ENCODE data around the gene CEACAM21.

The CEACAM21 gene
- total RNA-seq = 10.0 to 26.6 (median 18.5) reads per million in 3 experiments

GRCh38 chr19:41575998-41576397, at the start of gene CEACAM21:
Gene CEACAM21 (plus strand): TSS chr19:41576166. CDS start chr19:41576275, 109 bp downstream.
- peak; percentile 32 for DNase-seq

DNA sequence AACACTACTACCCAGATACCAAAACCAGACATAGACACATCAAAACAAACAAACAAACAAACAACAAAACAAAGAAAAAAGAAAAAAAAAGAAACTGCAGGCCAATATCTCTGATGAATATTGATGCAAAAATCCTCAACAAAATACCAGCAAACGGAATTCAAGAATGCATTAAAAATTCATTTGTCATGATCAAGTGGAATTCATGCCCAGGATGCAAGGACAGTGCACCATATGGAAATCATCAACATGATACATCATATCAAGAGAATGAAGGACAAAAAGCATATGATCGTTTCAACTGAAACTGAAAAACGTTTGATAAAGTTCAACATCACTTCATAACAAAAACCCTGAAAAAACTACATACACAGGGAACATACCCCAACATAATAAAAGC, 48.9 kb upstream of the CEACAM21 start:
- no peak for DNase-seq

DNA sequence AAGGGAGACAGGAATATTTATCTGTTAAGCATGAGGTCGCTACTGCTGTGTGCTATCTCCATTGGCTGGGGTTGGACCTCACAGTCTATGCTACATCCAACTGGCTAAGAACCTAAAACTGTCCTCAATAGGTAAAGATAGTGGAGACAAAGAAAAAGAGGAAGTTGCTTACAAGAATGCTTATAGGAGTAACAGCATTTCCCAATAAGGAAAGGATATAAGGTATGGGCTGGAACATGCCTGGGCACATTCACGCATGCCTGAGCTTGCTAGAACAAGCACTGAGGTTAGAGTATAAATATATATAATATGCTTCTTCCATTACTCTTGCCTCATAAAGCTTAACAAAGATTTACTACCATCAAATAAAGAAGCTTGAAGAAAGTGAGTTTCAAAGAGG, 47.9 kb upstream of the CEACAM21 start:
- no peak for DNase-seq

- DNase-seq = no peak
Measured at GRCh38 chr19:41529484-41530183, 46.3 kb upstream of the CEACAM21 start.

DNA sequence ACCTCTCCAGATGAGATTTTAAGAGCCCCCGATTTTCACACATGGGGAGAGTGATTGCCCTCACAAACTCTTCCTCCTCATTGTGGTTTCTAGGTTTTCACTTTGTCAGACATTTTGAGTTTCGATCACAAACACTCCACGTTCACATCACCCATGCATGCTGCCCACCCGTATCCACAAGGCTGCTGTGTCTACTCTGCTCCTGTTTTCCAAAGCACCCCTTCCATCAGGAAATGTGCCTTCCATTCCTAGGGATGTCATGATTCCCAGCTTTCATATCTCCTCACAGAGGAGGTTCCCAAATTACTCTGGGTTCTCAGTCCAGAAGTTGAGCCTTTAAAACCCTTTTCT, 45.8 kb upstream of the CEACAM21 start:
- DNase-seq = no peak

DNA sequence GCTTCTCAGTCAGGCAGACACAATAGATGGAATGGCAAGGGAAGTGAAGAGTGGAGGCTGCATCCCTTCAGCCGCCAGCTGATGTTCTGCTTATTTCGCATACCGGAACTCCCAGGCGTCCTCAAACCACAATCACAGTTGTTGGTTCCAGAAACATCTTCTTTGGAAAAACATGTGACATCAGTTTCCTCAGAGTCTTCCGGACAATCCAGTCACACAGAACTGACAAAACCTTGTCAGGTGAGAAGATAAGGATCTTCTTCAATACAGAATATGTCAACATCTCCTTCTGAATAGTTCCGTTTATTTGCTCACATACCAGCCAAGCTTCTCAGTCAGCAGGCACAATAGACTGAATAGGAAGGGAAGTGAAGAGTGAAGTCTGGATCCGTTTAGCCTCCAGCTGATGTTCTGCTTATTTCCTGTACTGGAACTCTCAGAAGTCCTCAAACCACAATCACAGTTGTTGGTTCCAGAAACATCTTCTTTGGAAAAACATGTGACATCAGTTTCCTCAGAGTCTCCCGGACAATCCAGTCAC, 45.1 kb upstream of the CEACAM21 start:
- DNase-seq = peak; percentile 44

DNA sequence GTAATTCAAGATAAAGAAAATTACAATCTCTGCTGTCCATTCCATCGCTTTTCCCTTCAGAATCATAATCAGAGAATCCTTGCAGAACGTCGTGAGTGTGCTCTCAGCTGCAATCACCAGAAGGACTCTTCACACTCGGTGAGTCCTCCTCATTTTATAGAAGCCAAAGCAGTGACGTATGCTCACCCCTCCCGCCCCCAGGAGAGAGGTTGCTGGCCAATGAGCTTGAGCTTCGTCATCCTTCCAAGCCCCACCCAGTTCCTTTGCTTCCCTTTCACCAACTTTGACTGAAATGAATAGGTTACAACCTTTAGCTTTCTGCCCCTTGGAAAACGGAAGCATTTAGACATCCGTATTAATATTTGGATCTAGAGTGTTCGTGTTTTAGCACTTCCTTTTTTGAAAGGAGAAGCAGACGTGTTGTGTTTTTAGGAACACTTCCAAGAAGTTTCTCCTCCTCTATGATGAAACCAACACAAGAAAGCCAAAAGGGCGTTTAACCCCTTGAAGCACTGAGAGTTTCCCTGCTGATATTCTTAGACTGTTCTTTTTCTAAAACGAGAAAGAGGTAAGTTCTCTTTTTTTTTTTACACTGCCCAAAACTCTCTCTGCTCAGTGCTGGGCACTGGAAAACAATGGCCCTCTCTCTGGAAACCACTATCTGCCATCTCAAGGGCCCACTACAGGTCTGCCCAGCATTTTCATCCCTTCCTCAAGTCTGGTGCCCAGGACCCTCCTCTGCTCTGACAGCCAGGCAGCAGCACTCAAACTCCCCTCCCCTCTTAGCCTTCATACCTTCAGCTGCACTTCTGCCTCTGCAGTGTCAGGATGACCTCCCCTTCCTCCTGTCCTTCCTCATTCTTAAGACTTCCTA, 44.3 kb upstream of the CEACAM21 start:
- DNase-seq = peak; percentile 89

DNA sequence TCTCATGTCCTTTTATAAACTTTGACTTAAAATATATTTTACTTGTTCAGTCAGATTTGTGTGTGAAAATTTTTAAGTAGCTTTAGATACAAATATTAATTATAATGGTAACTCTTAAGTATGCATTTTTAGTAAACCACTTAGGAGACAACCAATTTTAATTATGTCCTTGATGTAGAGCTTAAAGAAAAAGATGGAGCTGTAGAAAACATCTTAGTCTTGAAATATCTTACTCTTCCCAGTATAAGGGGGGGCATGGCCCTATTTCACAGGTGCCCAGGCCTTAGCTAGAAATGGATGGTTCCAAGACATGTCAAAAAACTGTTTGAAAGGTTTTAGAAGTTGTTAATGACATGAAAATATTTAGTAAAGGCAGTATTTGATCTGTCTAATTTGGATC, 43.4 kb upstream of the CEACAM21 start:
- no peak for DNase-seq

DNA sequence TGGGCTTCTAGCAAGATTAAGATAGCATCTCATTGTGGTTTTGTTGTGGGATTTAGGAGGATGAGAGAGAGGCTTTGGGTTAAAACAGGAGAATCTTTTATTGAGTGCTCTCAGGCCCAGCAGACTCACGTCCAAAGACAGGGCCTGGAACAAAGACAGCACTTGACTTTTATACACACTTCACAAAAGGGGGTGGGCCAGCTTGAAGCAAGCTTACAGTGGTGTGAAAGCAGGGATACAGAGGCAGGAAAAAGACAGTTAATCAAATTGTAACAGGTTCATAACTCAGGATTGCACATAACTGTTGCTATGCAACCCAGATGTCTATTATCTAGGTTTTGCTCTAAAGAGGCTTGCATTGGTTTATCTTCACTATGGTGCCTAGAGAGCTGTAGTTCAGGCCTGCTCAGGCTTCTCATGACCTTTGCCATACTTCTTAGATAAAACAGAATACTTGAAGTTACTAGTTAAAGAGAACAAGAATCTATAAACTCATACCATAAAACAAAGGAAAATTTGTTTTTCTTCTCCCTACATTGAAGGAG, 42.2 kb upstream of the CEACAM21 start:
- no peak for DNase-seq

DNA sequence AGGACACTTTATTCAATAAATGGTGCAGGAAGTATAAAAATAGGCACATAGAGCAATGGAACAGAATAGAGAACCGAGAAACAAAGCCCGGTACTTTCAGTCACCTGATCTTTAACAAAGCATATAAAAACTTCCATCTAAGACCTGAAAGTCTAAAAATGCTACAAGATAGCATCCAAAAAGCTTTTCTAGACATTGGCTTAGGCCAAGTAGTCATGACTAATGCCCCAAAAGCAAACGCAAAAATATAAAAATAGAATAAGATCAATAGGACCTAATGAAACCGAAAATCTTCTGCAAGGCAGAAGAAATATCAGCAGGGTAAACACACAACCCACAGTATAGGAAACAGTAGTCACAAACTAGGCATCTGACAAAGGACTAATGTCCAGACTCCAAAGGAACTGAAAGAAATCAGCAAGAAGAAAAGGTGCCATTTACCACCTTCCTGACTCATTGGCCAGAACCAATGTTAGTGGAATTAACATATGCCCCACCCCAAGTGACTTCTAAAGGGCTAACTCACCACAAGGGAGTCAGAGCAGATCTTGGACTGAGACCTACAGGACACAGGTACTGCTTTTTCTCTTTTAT, 40.8 kb upstream of the CEACAM21 start:
- DNase-seq = no peak

GRCh38 chr19:41537789-41538188, 38.2 kb upstream of the CEACAM21 start:
- DNase-seq = no peak

DNA sequence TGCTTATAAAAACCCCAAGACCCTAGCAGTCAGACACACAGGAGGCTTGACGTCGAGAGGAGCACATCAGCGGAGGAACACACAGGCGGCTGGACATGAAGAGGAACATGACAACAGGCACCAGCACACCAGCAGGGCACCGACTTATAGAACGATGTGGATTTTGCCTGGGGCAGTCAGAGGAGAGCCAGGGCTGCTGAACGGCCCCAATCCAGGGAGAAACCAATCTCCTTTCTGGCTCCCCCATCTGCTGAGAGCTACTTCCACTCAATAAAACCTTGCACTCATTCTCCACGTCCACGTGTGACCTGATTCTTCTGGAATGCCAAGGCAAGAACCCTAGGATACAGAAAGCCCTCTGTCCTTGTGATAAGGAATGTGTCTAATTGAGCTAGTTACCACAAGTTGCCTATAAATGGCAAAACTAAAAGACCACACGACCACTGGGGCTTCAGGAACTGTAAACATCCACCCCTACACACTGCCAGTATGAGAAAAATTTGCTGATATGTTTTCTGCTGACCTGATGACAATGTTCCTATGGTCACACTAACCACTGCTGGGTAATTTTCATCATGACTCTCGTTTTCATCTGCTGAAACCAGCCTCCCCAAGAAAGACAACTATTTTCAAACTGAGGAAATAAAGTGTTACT, 35.8 kb upstream of the CEACAM21 start:
- no peak for DNase-seq

DNA sequence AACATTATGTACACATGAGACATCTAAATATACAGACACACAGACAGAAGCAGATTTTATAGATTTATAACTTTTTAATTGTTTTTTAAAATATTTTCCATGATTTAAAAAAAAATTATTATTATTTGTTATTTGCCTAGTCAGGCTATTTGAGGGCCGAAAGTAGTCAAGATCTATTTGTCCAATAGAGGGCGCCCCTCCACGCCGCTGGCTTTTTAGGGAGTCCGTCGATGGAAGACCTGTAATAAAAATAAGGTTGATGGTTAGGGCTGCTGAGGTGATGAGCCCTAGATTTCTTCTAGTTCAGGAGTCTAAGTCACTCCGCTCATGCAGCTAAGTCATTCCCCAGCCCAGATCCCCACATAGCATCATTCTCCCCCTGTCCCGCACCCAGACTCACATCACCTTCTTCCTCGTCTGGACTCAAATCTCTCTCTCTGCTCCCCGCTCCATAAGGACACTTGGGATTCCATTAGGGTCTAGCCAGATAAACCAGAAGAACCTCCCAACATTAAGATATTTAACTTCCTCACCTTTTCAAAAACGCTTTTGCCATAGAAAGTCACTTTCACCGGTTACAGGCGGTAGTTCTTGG, 33.9 kb upstream of the CEACAM21 start:
- peak; percentile 68 for DNase-seq

GRCh38 chr19:41542622-41543021, 33.3 kb upstream of the CEACAM21 start:
- no peak for DNase-seq

DNA sequence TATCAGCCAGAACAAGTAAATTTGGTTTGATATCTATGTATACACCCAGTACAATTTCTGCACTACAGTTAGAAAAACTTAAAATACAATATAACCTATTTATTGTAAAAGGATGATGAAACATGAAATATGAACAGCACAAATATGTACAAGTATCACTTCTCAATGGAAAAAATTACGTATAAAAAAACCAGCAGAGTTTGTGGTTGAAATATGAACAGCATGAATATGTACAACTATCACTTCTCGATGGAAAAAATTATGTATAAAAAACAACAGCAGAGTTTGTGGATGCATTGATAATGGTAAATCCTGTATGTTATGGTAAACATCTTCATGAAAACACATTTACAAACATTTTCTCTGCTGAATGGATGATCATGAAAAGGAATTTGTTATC, 32.4 kb upstream of the CEACAM21 start:
- DNase-seq = no peak

GRCh38 chr19:41545547-41545946, 30.4 kb upstream of the CEACAM21 start:
- no peak for DNase-seq

DNA sequence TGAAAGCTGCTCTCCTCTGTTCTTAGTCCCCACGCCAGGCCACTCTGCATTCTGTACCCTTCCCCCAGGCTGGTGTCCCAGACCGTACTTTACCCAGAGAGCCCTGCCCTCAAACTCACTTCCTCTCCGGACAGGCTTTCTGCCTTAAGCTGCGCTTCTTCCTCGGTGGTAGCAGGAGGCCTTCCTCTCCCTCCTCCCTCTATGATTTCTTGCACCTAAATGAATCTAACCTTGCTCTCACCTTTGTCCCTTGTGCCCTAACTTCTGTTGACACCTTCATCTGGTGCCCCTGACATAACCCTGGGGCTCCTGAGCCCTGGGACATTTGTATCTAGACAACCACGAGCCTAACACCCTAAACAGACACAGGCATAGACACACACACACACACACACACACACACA, 29.6 kb upstream of the CEACAM21 start:
- peak; percentile 44 for DNase-seq

GRCh38 chr19:41546961-41547360, 29.0 kb upstream of the CEACAM21 start:
- no peak for DNase-seq

- no peak for DNase-seq
Measured at GRCh38 chr19:41547569-41547968, 28.4 kb upstream of the CEACAM21 start.

DNA sequence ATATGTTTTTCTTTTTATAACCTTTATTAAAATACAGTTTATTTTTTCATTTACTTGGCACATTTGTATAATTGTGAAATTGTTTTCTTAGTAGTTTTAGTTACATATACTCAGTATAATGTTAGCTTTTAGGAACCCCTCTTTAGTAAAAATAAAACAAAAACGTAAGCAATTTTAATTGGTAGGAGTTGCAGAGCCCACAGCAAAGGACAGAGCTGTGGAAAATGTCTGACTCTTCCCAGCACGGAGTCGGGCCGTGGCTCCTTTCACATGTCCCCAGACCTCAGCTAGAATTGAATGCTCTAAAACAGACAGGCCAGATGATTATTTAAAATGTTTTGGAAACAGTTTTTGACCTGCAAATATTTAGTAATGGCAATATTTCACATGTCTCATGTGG, 27.9 kb upstream of the CEACAM21 start:
- no peak for DNase-seq

DNA sequence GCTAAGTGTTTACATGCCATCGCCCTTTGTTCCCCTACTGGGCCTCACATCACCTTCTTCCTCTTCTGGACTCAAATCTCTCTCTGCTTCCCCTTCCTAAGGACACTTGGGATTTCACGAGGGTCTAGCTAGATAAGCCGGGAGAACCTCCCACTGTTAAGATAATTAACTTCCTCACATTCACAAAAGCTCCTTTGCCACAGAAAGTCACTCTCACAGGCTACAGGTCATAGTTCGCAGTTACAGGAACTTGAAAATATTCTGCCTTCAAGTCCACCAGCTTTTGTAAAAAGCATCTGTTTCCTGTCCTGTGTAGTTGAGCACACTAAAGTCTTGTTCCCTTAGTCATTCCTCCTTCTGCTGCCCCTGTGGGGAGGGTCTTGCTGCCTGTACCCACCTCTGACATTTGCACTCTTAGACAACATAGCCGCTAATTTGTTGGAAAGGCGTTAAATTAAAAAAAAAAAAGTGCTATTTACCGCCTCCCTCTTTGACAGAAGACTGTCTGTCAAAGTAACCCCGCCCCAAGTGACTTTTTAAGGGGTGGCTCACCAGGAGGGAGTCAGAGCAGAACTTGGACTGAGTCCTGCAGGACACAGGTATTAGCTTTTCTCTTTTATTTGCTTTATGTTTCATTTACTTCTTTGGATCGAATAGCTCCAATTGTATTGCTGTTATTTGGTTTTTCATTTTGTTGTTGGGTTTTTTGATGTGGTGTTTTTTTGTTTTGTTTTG, 26.8 kb upstream of the CEACAM21 start:
- DNase-seq = peak; percentile 69

GRCh38 chr19:41549884-41550283, 26.1 kb upstream of the CEACAM21 start:
- no peak for DNase-seq

Measured in central memory CD4-positive, alpha-beta T cell (primary cell).